Liver (tissue), 9 donors: ENCODE measurements around the gene BICDL2. TPM values are rescaled to one million over a fixed set of nuclear protein-coding genes. Genes with fewer than 3 reads are reported as not detected.

Source experiments
- DNase-seq: peaks from one replicate; pipeline ENCODE4 v3.0.0-alpha.2; 2017; ENCODE audit warnings: low spot score
- H3K27ac ChIP-seq, 2 donors: one replicate each; pipeline ENCODE4 v1.7.0; 2013; ENCODE audit warnings: inconsistent platforms in 2 of 2, low read length in 2 of 2, control low read depth in 1 of 2, low read depth in 1 of 2, mild to moderate bottlenecking in 1 of 2
- H3K27me3 ChIP-seq, 4 donors: one replicate each; pipeline versions ENCODE4 v1.6.1 to v1.7.0; 2013; ENCODE audit warnings: low read length in 3 of 4, inconsistent platforms in 1 of 4, mild to moderate bottlenecking in 1 of 4, moderate library complexity in 1 of 4; ENCODE audit not compliant: control insufficient read depth in 4 of 4, insufficient read depth in 4 of 4
- H3K36me3 ChIP-seq, 4 donors: one replicate each; pipeline versions ENCODE4 v1.6.1 to v1.7.0; 2013; ENCODE audit warnings: low read length in 3 of 4, mild to moderate bottlenecking in 3 of 4, low read depth in 1 of 4, moderate library complexity in 1 of 4; ENCODE audit not compliant: control insufficient read depth in 4 of 4, insufficient read depth in 3 of 4
- H3K4me1 ChIP-seq, 4 donors: one replicate each; pipeline versions ENCODE4 v1.6.1 to v1.7.0; 2013; ENCODE audit warnings: low read length in 3 of 4, mild to moderate bottlenecking in 3 of 4, moderate library complexity in 1 of 4; ENCODE audit not compliant: control insufficient read depth in 4 of 4, insufficient read depth in 4 of 4
- H3K4me3 ChIP-seq, 3 donors: one replicate each; pipeline versions ENCODE4 v1.6.1 to v1.7.0; 2013; ENCODE audit warnings: low read length in 3 of 3, control low read depth in 1 of 3, low read depth in 1 of 3, mild to moderate bottlenecking in 1 of 3
- H3K9ac ChIP-seq, 2 donors: one replicate each; pipeline ENCODE4 v1.7.0; 2013; ENCODE audit warnings: low read length in 2 of 2, mild to moderate bottlenecking in 2 of 2, moderate library complexity in 2 of 2, control low read depth in 1 of 2, low read depth in 1 of 2
- H3K9me3 ChIP-seq, 4 donors: one replicate each; pipeline versions ENCODE4 v1.6.1 to v1.7.0; 2013; ENCODE audit warnings: low read length in 3 of 4; ENCODE audit not compliant: control insufficient read depth in 4 of 4
- ATF3 ChIP-seq: IDR thresholded peaks from 2 replicates; pipeline ENCODE4 v1.6.1; 2016; ENCODE audit warnings: antibody characterized with exemption
- EGR1 ChIP-seq, 2 donors: IDR thresholded peaks; 2 replicates each; pipeline ENCODE4 v1.6.1; 2016 to 2018; ENCODE audit warnings: antibody characterized with exemption in 2 of 2, low read depth in 2 of 2
- FOXA1 ChIP-seq: IDR thresholded peaks from 2 replicates; pipeline ENCODE4 v1.6.1; 2016; ENCODE audit warnings: antibody characterized with exemption
- FOXA2 ChIP-seq: IDR thresholded peaks from 2 replicates; pipeline ENCODE4 v1.6.1; 2016; ENCODE audit warnings: antibody characterized with exemption
- GABPA ChIP-seq, 2 donors: IDR thresholded peaks in 1 of 2; conservative IDR thresholded peaks in 1 of 2; 2 replicates each; pipeline ENCODE4 v1.6.1; 2016; ENCODE audit warnings: antibody characterized with exemption in 2 of 2, mild to moderate bottlenecking in 1 of 2, moderate library complexity in 1 of 2
- HNF4A ChIP-seq, 2 donors: conservative IDR thresholded peaks; 2 replicates each; pipeline ENCODE4 v1.6.1; 2016; ENCODE audit warnings: antibody characterized with exemption in 2 of 2, mild to moderate bottlenecking in 2 of 2
- JUND ChIP-seq, 2 donors: IDR thresholded peaks; 2 replicates each; pipeline ENCODE4 v1.6.1; 2016; ENCODE audit warnings: antibody characterized with exemption in 2 of 2
- MAX ChIP-seq: IDR thresholded peaks from 2 replicates; pipeline ENCODE4 v1.6.1; 2016; ENCODE audit warnings: antibody characterized with exemption
- NR2F2 ChIP-seq: IDR thresholded peaks from 2 replicates; pipeline ENCODE4 v1.6.1; 2016; ENCODE audit warnings: antibody characterized with exemption
- RAD21 ChIP-seq, 2 donors: IDR thresholded peaks; 2 replicates each; pipeline ENCODE4 v1.6.1; 2016; ENCODE audit warnings: antibody characterized with exemption in 2 of 2, mild to moderate bottlenecking in 2 of 2
- REST ChIP-seq: IDR thresholded peaks from 2 replicates; pipeline ENCODE4 v1.6.1; 2016; ENCODE audit warnings: antibody characterized with exemption, mild to moderate bottlenecking
- RXRA ChIP-seq, 2 donors: IDR thresholded peaks; 2 replicates each; pipeline ENCODE4 v1.6.1; 2017 to 2018; ENCODE audit warnings: antibody characterized with exemption in 2 of 2, mild to moderate bottlenecking in 1 of 2
- SP1 ChIP-seq: IDR thresholded peaks from 2 replicates; pipeline ENCODE4 v1.6.1; 2018; ENCODE audit warnings: antibody characterized with exemption, mild to moderate bottlenecking
- TAF1 ChIP-seq: conservative IDR thresholded peaks from 2 replicates; pipeline ENCODE4 v1.6.1; 2016; ENCODE audit warnings: antibody characterized with exemption, mild to moderate bottlenecking
- YY1 ChIP-seq: IDR thresholded peaks from 2 replicates; pipeline ENCODE4 v1.6.1; 2016; ENCODE audit warnings: antibody characterized with exemption, mild to moderate bottlenecking
- WGBS: extraction: QIAGEN DNeasy Blood & Tissue Kit; methylation state at CpG from one replicate; pipeline ENCODE4 v1.1.7; 2013; 5-methylcytosine and 5-hydroxymethylcytosine counted together
- polyA plus RNA-seq, 2 donors: library from polyadenylated mRNA; stranded (reverse) in 1 of 2; unstranded in 1 of 2; fragments of 200-250 nt in 1 of 2; fragments of >200 nt in 1 of 2; fragmentation: Nextera tagmentation in 1 of 2; extraction: Ambion mirVana in 1 of 2; gene quantifications; one replicate each; pipeline versions ENCODE4 v1.2.1 to v1.2.3, GENCODE V29; 2013 to 2015
- total RNA-seq, 2 donors: library from RNA; depleted of rRNA; stranded (reverse); fragments of >200 nt; gene quantifications; one replicate each; pipeline ENCODE4 v1.2.3, GENCODE V29; 2014
- TF ChIP-seq, protein P1 (sequence below): IDR thresholded peaks from 2 replicates; pipeline ENCODE4 v1.6.1; 2016; ENCODE audit warnings: antibody characterized with exemption
- TF ChIP-seq, protein P2 (sequence below): fragments of 150-350 bp; IDR thresholded peaks from 2 replicates; pipeline ENCODE4 v1.5.1; 2017; ENCODE audit warnings: improper control_type of control experiment, low read depth, low read length; ENCODE audit not compliant: missing input control
- donor health status: healthy.
- donor health status: healthy.
- donor health status: healthy.
- donor health status: healthy.
- donor health status: healthy.

The BICDL2 gene
- total and polyA plus RNA-seq, 4 donors = 0.15 to 0.59 (median 0.33) TPM; not detected in 1

DNA sequence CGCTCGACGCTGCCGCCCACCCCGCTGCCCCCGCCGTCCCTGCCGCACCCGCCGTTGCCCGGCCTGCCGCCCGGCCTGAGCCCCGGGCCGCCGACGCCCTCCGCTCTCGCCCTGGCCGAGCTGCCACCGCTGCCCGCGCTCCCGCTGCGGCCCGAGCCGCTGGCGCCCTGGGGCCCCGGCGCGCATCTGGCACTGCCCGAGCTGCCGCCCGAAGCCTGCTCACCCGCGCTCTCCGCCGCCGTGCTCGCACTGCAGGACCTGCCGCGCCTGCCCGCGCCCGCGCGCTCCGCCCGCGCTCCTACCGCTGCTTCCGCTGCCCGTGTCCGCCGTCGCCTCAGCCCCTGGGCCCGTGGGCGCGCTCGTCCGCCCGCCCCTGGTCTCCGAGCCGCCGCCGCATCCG lies 32.4 kb downstream of the BICDL2 start:
- no peak overlapping the region for H3K9ac ChIP-seq
- WGBS = under 1% methylated on average over 66 of the region's 67 CpGs
- no peak overlapping the region for H3K27ac ChIP-seq
- no peaks in the 10 kb centered on the region for H3K27me3 ChIP-seq
- no peaks in the 10 kb centered on the region for H3K36me3 ChIP-seq
- DNase-seq = no peak
- H3K4me1 ChIP-seq = peaks cover 15 to 31% (median 25%) of the 10 kb centered on the region in 4 donors
- H3K4me3 ChIP-seq = peak overlapping the region in 1 of 3 donors; percentile 69
- H3K9me3 ChIP-seq = no peaks in the 10 kb centered on the region
- TF ChIP-seq, protein P1, sequence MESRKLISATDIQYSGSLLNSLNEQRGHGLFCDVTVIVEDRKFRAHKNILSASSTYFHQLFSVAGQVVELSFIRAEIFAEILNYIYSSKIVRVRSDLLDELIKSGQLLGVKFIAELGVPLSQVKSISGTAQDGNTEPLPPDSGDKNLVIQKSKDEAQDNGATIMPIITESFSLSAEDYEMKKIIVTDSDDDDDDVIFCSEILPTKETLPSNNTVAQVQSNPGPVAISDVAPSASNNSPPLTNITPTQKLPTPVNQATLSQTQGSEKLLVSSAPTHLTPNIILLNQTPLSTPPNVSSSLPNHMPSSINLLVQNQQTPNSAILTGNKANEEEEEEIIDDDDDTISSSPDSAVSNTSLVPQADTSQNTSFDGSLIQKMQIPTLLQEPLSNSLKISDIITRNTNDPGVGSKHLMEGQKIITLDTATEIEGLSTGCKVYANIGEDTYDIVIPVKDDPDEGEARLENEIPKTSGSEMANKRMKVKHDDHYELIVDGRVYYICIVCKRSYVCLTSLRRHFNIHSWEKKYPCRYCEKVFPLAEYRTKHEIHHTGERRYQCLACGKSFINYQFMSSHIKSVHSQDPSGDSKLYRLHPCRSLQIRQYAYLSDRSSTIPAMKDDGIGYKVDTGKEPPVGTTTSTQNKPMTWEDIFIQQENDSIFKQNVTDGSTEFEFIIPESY = no peak
- TF ChIP-seq TAF1 (no peak), NR2F2 (no peak), REST (no peak), EGR1 (IDR thresholded peaks at IDR 0.05; ENCODE audit: low read depth in 2 of 2) (no peak), RAD21 (IDR thresholded peaks at IDR 0.05) (no peak), JUND (IDR thresholded peaks at IDR 0.05) (no peak), FOXA1 (no peak), GABPA (IDR thresholded peaks at IDR 0.05 in 1 of 2, conservative IDR thresholded peaks at IDR 0.05 in 1 of 2) (no peak), SP1 (no peak), ATF3 (no peak), MAX (no peak)
- TF ChIP-seq, protein P2, sequence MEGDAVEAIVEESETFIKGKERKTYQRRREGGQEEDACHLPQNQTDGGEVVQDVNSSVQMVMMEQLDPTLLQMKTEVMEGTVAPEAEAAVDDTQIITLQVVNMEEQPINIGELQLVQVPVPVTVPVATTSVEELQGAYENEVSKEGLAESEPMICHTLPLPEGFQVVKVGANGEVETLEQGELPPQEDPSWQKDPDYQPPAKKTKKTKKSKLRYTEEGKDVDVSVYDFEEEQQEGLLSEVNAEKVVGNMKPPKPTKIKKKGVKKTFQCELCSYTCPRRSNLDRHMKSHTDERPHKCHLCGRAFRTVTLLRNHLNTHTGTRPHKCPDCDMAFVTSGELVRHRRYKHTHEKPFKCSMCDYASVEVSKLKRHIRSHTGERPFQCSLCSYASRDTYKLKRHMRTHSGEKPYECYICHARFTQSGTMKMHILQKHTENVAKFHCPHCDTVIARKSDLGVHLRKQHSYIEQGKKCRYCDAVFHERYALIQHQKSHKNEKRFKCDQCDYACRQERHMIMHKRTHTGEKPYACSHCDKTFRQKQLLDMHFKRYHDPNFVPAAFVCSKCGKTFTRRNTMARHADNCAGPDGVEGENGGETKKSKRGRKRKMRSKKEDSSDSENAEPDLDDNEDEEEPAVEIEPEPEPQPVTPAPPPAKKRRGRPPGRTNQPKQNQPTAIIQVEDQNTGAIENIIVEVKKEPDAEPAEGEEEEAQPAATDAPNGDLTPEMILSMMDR = no peak

DNA sequence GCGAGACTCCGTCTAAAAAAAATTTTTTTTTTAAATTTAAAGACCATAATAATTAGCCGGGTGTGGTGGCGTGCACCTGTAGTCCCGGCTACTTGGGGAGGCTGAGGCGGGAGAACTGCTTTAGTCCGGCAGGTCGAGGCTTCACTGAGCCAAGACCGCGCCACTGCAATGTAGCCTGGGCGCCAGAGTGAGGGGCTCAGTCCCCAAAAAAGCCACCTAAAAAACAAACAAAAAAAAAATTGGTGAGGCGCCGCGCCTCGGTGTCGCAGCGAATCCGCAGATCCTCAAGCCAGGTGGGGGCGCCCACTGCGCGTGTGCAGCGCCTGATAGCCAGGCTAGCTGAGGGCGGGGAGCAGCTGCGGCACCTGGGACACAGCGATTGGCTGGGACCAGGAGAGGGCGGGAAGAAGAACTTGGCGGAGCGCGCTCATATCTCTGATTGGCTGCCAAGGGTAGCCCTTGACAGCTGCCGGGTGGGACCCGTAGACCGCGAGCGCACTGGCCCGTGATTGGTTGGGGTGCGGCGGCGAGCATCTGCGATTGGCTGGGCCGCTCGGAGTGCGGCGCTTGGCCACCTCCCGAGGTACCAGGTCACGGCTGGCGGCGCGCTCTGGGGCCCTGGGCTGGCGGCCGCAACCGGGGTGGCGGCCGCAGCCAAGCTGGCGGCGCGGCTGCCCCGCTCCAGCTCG lies 33.0 kb downstream of the BICDL2 start:
- peak overlapping the region in 1 of 3 donors; percentile 69 for H3K4me3 ChIP-seq
- no peak overlapping the region for H3K27ac ChIP-seq
- no peaks in the 10 kb centered on the region for H3K9me3 ChIP-seq
- DNase-seq = peak; percentile 98
- H3K4me1 ChIP-seq = peaks cover 15 to 29% (median 25%) of the 10 kb centered on the region in 4 donors
- no peaks in the 10 kb centered on the region for H3K36me3 ChIP-seq
- no peak overlapping the region for H3K9ac ChIP-seq
- 8% methylated on average over 58 of the region's 58 CpGs for WGBS
- H3K27me3 ChIP-seq = no peaks in the 10 kb centered on the region
- TF ChIP-seq RAD21 (IDR thresholded peaks at IDR 0.05) (peak; percentile 82 to 85), RXRA (IDR thresholded peaks at IDR 0.05) (peak; percentile 35 to 46), HNF4A (conservative IDR thresholded peaks at IDR 0.05) (peak in 1 of 2 donors; percentile 15), YY1 (peak; percentile 47), GABPA (IDR thresholded peaks at IDR 0.05 in 1 of 2, conservative IDR thresholded peaks at IDR 0.05 in 1 of 2) (peak in 1 of 2 donors; percentile 35), FOXA1 (no peak), REST (no peak), FOXA2 (no peak)
- TF ChIP-seq, protein P1 = no peak
